Peyer's patch (tissue), 4 donors: ENCODE results near the gene MARCHF11.

Source experiments
- POLR2A ChIP-seq, 2 donors: fragments of 450-650 bp; IDR thresholded peaks; one replicate each; pipeline ENCODE4 v1.5.1; 2017; ENCODE audit warnings: antibody characterized with exemption in 2 of 2, mild to moderate bottlenecking in 2 of 2, moderate library complexity in 2 of 2
- TF ChIP-seq, protein P1 (sequence below), 6 experiments: fragments of 450-650 bp in 4 of 6; fragments of 200-600 bp in 2 of 6; sonication (generic) in 1 of 6; IDR thresholded peaks; one replicate each; pipeline ENCODE4 v1.5.1; 2017 to 2019; ENCODE audit warnings: antibody characterized with exemption in 6 of 6, mild to moderate bottlenecking in 3 of 6, moderate library complexity in 1 of 6

DNA sequence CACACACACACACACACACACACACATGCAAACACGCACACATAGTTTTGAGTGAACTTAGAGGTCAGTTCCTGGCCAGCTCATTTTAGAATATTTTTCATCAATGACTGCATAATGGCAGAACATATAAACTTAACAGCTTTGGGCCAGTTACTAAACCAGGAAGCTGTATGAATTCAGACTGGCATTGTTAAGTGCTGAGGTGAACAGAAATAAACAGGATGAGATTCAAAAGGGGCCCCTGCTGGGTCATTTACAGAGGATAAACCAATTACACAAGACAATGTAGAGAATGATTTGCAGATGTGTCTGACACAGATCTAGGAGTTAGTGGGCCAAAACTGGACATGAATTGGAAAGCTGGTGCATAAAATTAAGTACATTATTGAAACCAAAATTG, 44.6 kb downstream of the MARCHF11 start:
- TF ChIP-seq, protein P1, sequence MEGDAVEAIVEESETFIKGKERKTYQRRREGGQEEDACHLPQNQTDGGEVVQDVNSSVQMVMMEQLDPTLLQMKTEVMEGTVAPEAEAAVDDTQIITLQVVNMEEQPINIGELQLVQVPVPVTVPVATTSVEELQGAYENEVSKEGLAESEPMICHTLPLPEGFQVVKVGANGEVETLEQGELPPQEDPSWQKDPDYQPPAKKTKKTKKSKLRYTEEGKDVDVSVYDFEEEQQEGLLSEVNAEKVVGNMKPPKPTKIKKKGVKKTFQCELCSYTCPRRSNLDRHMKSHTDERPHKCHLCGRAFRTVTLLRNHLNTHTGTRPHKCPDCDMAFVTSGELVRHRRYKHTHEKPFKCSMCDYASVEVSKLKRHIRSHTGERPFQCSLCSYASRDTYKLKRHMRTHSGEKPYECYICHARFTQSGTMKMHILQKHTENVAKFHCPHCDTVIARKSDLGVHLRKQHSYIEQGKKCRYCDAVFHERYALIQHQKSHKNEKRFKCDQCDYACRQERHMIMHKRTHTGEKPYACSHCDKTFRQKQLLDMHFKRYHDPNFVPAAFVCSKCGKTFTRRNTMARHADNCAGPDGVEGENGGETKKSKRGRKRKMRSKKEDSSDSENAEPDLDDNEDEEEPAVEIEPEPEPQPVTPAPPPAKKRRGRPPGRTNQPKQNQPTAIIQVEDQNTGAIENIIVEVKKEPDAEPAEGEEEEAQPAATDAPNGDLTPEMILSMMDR (IDR thresholded peaks at IDR 0.05), result no peak
- TF ChIP-seq POLR2A (IDR thresholded peaks at IDR 0.05), result no peak
